Left lung (tissue), 10 donors: ENCODE measurements around the gene RAET1L. TPM values are rescaled to one million over a fixed set of nuclear protein-coding genes. Genes with fewer than 3 reads are reported as not detected.
"Not testable (repeated sequence)": the region's sequence is repeated elsewhere in the genome, so short reads cannot be mapped to it uniquely, and the experiment has no call there.

Experiments used
- ATAC-seq: fragments of 200-7000 bp; cut with Tn5 transposase; one replicate; pipeline ENCODE4 v1.9.1; 2020; ENCODE audit warnings: moderate library complexity
- DNase-seq, 4 donors: peaks; one replicate each; pipeline ENCODE4 v3.0.0-alpha.2; 2013 to 2020
- H3K27ac ChIP-seq, 2 donors: fragments of 200-600 bp; sonication (generic) in 1 of 2; one replicate each; pipeline versions ENCODE4 v1.5.0 to v1.8.0; 2020 to 2021
- H3K27me3 ChIP-seq, 2 donors: fragments of 200-600 bp; sonication (generic) in 1 of 2; one replicate each; pipeline versions ENCODE4 v1.5.0 to v1.8.0; 2020 to 2021
- H3K36me3 ChIP-seq, 2 donors: fragments of 200-600 bp; sonication (generic) in 1 of 2; one replicate each; pipeline versions ENCODE4 v1.5.0 to v1.8.0; 2020 to 2021
- H3K4me1 ChIP-seq, 2 donors: fragments of 200-600 bp; one replicate each; pipeline ENCODE4 v1.8.0; 2021
- H3K4me3 ChIP-seq, 2 donors: fragments of 200-600 bp; sonication (generic) in 1 of 2; one replicate each; pipeline versions ENCODE4 v1.5.0 to v1.8.0; 2020 to 2021; ENCODE audit warnings: mild to moderate bottlenecking in 1 of 2
- H3K9me3 ChIP-seq, 2 donors: fragments of 200-600 bp; sonication (generic) in 1 of 2; one replicate each; pipeline versions ENCODE4 v1.5.0 to v1.8.0; 2020 to 2021
- CTCF ChIP-seq, 2 donors: fragments of 200-600 bp; sonication (generic) in 1 of 2; IDR thresholded peaks; one replicate each; pipeline versions ENCODE4 v1.5.0 to v1.8.0; 2021; ENCODE audit warnings: antibody characterized with exemption in 2 of 2
- intact Hi-C, 2 donors: fragments of 100-400 bp; cut with DNase I; formaldehyde crosslinking; loops; one replicate each; pipeline versions ENCODE4 v1.11.2 to v1.14.2; 2022
- polyA plus RNA-seq, 6 donors: library from polyadenylated mRNA; unstranded; fragments of 120-200 nt; gene quantifications; one replicate each; pipeline ENCODE4 v1.2.1, GENCODE V29; 2013; ENCODE audit not compliant: insufficient read length in 6 of 6
- total RNA-seq, 2 donors: library from RNA; stranded (reverse); fragmentation: NEBNext Ultra II Directional; extraction: Animal tissue kit (Norgen Biotek cat#: 25700); gene quantifications; one replicate each; pipeline ENCODE4 v1.2.1, GENCODE V29; 2021
- donor health status: DM: no; HTN: yes; CAD: no.
- donor health status: DM: no; HTN: no; CAD: no.

Gene RAET1L
- total and polyA plus RNA-seq, 8 donors, result 0.15 to 0.58 (median 0.17) TPM; not detected in 5

GRCh38 chr6:150069706-150070105, 44.4 kb upstream of the RAET1L start:
- Histone ChIP-seq H3K36me3 (no peaks in the 10 kb centered on the region), H3K27me3 (peaks cover 0 to 22% of the 10 kb centered on the region in 2 donors), H3K9me3 (no peaks in the 10 kb centered on the region), H3K27ac (no peak overlapping the region), H3K4me3 (peak overlapping the region in 1 of 2 donors; percentile 60), H3K4me1 (peaks cover 0 to 30% of the 10 kb centered on the region in 2 donors)
- no peak for TF ChIP-seq CTCF (IDR thresholded peaks at IDR 0.05)
- no peak for ATAC-seq
- intact Hi-C loops, result no loop called here
- DNase-seq, result peak in 1 of 4 donors; percentile 15

GRCh38 chr6:150068720-150069648, 43.7 kb upstream of the RAET1L start, which contains the start of gene ULBP3:
Gene ULBP3, minus strand, starts transcription at chr6:150069121. Its CDS starts 55 bp downstream, at chr6:150069066.
- DNase-seq (peak; percentile 76 to 94 (median 92)), ATAC-seq (peak; percentile 91)
- H3K9me3 ChIP-seq, result no peaks in the 10 kb centered on the region
- no peaks in the 10 kb centered on the region for H3K36me3 ChIP-seq
- peak within 1 kb of the TSS; percentile 60 to 68 for H3K4me3 ChIP-seq
- TF ChIP-seq CTCF (IDR thresholded peaks at IDR 0.05), result peak; percentile 37 to 49
- intact Hi-C loops, result no loop called here
- peaks cover 0 to 22% of the 10 kb centered on the region in 2 donors for H3K27me3 ChIP-seq
- H3K27ac ChIP-seq, result peak within 1 kb of the TSS; percentile 72 to 75
- peaks cover 0 to 30% of the 10 kb centered on the region in 2 donors for H3K4me1 ChIP-seq

- peaks cover 0 to 22% of the 10 kb centered on the region in 2 donors for H3K27me3 ChIP-seq
- no peak for DNase-seq
- peak overlapping the region; percentile 60 to 68 for H3K4me3 ChIP-seq
- intact Hi-C loops, result no loop called here
- no peaks in the 10 kb centered on the region for H3K36me3 ChIP-seq
- H3K9me3 ChIP-seq, result no peaks in the 10 kb centered on the region
- peaks cover 0 to 30% of the 10 kb centered on the region in 2 donors for H3K4me1 ChIP-seq
- peak; percentile 0 for ATAC-seq
- H3K27ac ChIP-seq, result no peak overlapping the region
- no peak for TF ChIP-seq CTCF (IDR thresholded peaks at IDR 0.05)
Measured at GRCh38 chr6:150068151-150068550, 42.8 kb upstream of the RAET1L start.

GRCh38 chr6:150065083-150065482, 39.8 kb upstream of the RAET1L start:
- DNase-seq, result no peak
- Histone ChIP-seq H3K9me3 (no peaks in the 10 kb centered on the region), H3K4me3 (no peak overlapping the region), H3K27me3 (peaks cover 0 to 22% of the 10 kb centered on the region in 2 donors), H3K27ac (no peak overlapping the region), H3K4me1 (peaks cover 0 to 12% of the 10 kb centered on the region in 2 donors), H3K36me3 (no peaks in the 10 kb centered on the region)
- intact Hi-C loops, result no loop called here
- TF ChIP-seq CTCF (IDR thresholded peaks at IDR 0.05), result no peak
- no peak for ATAC-seq

- Histone ChIP-seq H3K4me3 (no peak overlapping the region), H3K36me3 (no peaks in the 10 kb centered on the region), H3K4me1 (peaks cover 0 to 5% of the 10 kb centered on the region in 2 donors), H3K9me3 (no peaks in the 10 kb centered on the region), H3K27ac (no peak overlapping the region), H3K27me3 (peaks cover 0 to 7% of the 10 kb centered on the region in 2 donors)
- DNase-seq (no peak), ATAC-seq (no peak)
- intact Hi-C loops, result no loop called here
- TF ChIP-seq CTCF (IDR thresholded peaks at IDR 0.05), result no peak
Measured at GRCh38 chr6:150063640-150064039, 38.3 kb upstream of the RAET1L start.

GRCh38 chr6:150059973-150060372, 34.6 kb upstream of the RAET1L start:
- H3K4me1 ChIP-seq, H3K27ac ChIP-seq, DNase-seq, H3K9me3 ChIP-seq, H3K4me3 ChIP-seq, H3K36me3 ChIP-seq, ATAC-seq, intact Hi-C loops: not testable (repeated sequence)
- H3K27me3 ChIP-seq, result peaks cover 0 to 13% of the 10 kb centered on the region in 2 donors
